NCI-H345 treated with DMSO at 0.1 percent for 48 hours (cell line): ENCODE data around the gene OPRM1.
"Not testable (repeated sequence)": the region's sequence is repeated elsewhere in the genome, so short reads cannot be mapped to it uniquely, and the experiment has no call there.

ENCODE experiments used
- DNase-seq: peaks from one replicate; lab custom pipeline; 2025; ENCODE audit not compliant: unreplicated experiment; lab: John Stamatoyannopoulos, UW

OPRM1 gene

GRCh38 chr6:154238831-154239230, 199.8 kb downstream of the OPRM1 start:
- DNase-seq: no peak

GRCh38 chr6:154239392-154239791, 200.4 kb downstream of the OPRM1 start:
- no peak for DNase-seq

GRCh38 chr6:154241061-154241460, 202.0 kb downstream of the OPRM1 start:
- not testable (repeated sequence) for DNase-seq

GRCh38 chr6:154241581-154241980, 202.5 kb downstream of the OPRM1 start:
- no peak for DNase-seq

GRCh38 chr6:154242617-154243357, 203.7 kb downstream of the OPRM1 start:
- no peak for DNase-seq

- DNase-seq: no peak
Observed at GRCh38 chr6:154243793-154244750, 205.0 kb downstream of the OPRM1 start.

GRCh38 chr6:154245506-154245905, 206.5 kb downstream of the OPRM1 start:
- no peak for DNase-seq

GRCh38 chr6:154246723-154247118, 207.7 kb downstream of the OPRM1 start:
- DNase-seq: no peak

GRCh38 chr6:154247119-154247861, 208.2 kb downstream of the OPRM1 start:
- no peak for DNase-seq

GRCh38 chr6:154249499-154250298, 210.7 kb downstream of the OPRM1 start:
- no peak for DNase-seq

GRCh38 chr6:154251116-154251515, 212.1 kb downstream of the OPRM1 start:
- DNase-seq: no peak

GRCh38 chr6:154252678-154253077, 213.6 kb downstream of the OPRM1 start:
- DNase-seq: no peak

GRCh38 chr6:154257067-154257466, 218.0 kb downstream of the OPRM1 start:
- DNase-seq: no peak

- no peak for DNase-seq
Observed at GRCh38 chr6:154258064-154258757, 219.2 kb downstream of the OPRM1 start.

GRCh38 chr6:154261688-154262397, 222.8 kb downstream of the OPRM1 start:
- no peak for DNase-seq

GRCh38 chr6:154266560-154267099, 227.6 kb downstream of the OPRM1 start:
- DNase-seq: no peak

GRCh38 chr6:154267508-154268106, 228.6 kb downstream of the OPRM1 start:
- no peak for DNase-seq

- no peak for DNase-seq
Observed at GRCh38 chr6:154268486-154268885, 229.4 kb downstream of the OPRM1 start.

- no peak for DNase-seq
Observed at GRCh38 chr6:154274168-154274567, 235.1 kb downstream of the OPRM1 start.
